Right atrium auricular region (tissue), 2 donors: ENCODE measurements around the gene MIEF2. TPM values are rescaled to one million over a fixed set of nuclear protein-coding genes. Genes with fewer than 3 reads are reported as not detected.

Source experiments
- DNase-seq: peaks from one replicate; pipeline ENCODE4 v3.0.0-alpha.2; 2019; ENCODE audit warnings: low spot score
- H3K27ac ChIP-seq, 2 donors: fragments of 200-600 bp; sonication (generic); 1 replicate in 1 of 2; 2 replicates in 1 of 2; pipeline ENCODE4 v1.5.1; 2016 to 2019
- H3K27me3 ChIP-seq, 2 donors: fragments of 200-600 bp; sonication (generic); one replicate each; pipeline versions ENCODE4 v1.5.1 to v1.6.0; 2017 to 2019
- H3K36me3 ChIP-seq: fragments of 200-600 bp; sonication (generic); one replicate; pipeline ENCODE4 v1.5.1; 2016
- H3K4me1 ChIP-seq, 2 donors: fragments of 200-600 bp; sonication (generic); one replicate each; pipeline versions ENCODE4 v1.5.1 to v1.6.0; 2017 to 2019
- H3K4me3 ChIP-seq, 2 donors: fragments of 200-600 bp; sonication (generic); 1 replicate in 1 of 2; 2 replicates in 1 of 2; pipeline ENCODE4 v1.5.1; 2017 to 2019; ENCODE audit warnings: mild to moderate bottlenecking in 1 of 2, moderate library complexity in 1 of 2
- H3K9me3 ChIP-seq, 2 donors: fragments of 200-600 bp; sonication (generic); one replicate each; pipeline ENCODE4 v1.5.1; 2019
- total RNA-seq, 2 donors: library from RNA; depleted of rRNA; stranded (reverse); fragments of >200 nt; gene quantifications; one replicate each; pipeline ENCODE4 v1.1.0, GENCODE V29; 2016
- TF ChIP-seq, protein P1 (sequence below), 2 donors: fragments of 200-600 bp; sonication (generic); IDR thresholded peaks; one replicate each; pipeline ENCODE4 v1.5.1; 2019; ENCODE audit warnings: antibody characterized with exemption in 2 of 2

Gene MIEF2
- total RNA-seq, 2 donors from 2014 or later: 14.1 to 20.2 TPM

DNA sequence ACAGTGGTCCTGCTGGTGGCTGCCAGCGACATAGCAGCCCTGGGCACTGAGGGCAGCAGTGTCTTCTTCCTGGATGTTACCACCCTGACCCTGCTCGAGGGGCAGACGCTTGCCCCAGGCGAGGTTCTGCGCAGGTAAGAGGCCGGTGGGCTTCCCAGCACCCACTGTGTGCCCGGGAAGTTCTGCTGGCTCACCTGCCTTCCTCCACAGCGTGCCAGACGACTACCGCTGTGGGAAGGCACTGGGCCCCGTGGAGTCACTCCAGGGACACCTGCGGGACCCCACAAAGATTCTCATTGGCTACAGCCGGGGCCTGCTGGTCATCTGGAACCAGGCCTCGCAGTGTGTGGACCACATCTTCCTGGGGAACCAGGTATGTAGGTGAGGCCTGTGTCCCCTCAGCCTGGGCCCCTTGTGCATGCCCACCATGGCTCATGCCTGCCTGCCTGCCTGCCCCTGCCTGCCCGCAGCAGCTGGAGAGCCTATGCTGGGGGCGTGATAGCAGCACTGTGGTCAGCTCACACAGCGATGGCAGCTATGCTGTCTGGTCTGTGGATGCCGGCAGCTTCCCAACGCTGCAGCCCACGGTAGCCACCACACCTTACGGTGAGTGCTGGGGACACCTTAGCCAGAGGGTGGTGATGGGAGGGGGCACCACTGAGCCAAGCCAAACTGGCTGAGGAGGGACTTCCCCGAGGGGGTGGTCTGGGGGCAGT, 26.5 kb upstream of the MIEF2 start:
- Histone ChIP-seq H3K9me3 (no peaks in the 10 kb centered on the region), H3K4me3 (no peak overlapping the region), H3K27ac (no peak overlapping the region), H3K27me3 (no peaks in the 10 kb centered on the region), H3K36me3 (peaks cover 10% of the 10 kb centered on the region), H3K4me1 (peaks cover 0 to 11% of the 10 kb centered on the region in 2 donors)
- TF ChIP-seq, protein P1, sequence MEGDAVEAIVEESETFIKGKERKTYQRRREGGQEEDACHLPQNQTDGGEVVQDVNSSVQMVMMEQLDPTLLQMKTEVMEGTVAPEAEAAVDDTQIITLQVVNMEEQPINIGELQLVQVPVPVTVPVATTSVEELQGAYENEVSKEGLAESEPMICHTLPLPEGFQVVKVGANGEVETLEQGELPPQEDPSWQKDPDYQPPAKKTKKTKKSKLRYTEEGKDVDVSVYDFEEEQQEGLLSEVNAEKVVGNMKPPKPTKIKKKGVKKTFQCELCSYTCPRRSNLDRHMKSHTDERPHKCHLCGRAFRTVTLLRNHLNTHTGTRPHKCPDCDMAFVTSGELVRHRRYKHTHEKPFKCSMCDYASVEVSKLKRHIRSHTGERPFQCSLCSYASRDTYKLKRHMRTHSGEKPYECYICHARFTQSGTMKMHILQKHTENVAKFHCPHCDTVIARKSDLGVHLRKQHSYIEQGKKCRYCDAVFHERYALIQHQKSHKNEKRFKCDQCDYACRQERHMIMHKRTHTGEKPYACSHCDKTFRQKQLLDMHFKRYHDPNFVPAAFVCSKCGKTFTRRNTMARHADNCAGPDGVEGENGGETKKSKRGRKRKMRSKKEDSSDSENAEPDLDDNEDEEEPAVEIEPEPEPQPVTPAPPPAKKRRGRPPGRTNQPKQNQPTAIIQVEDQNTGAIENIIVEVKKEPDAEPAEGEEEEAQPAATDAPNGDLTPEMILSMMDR (IDR thresholded peaks at IDR 0.05): no peak
- no peak for DNase-seq

DNA sequence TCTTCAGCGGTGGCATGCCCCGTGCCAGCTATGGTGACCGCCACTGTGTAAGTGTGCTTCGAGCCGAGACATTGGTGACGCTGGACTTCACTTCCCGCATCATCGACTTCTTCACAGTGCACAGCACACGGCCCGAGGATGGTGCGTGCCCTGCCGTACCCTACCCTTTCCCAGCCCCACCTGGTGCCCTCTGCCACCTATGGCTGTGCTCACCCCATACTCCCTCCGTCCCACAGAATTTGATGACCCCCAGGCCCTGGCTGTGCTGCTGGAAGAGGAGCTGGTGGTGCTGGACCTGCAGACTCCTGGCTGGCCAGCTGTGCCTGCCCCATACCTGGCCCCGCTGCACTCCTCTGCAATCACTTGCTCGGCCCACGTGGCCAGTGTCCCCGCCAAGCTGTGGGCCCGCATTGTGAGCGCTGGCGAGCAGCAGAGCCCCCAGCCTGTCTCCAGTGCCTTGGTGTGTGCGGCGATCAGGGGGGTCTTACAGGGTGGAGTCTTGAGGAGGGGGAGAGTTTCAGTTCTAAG, 25.5 kb upstream of the MIEF2 start:
- peaks cover 10% of the 10 kb centered on the region for H3K36me3 ChIP-seq
- no peaks in the 10 kb centered on the region for H3K9me3 ChIP-seq
- peaks cover 0 to 20% of the 10 kb centered on the region in 2 donors for H3K4me1 ChIP-seq
- TF ChIP-seq, protein P1 (IDR thresholded peaks at IDR 0.05): no peak
- H3K27ac ChIP-seq: no peak overlapping the region
- H3K4me3 ChIP-seq: no peak overlapping the region
- no peaks in the 10 kb centered on the region for H3K27me3 ChIP-seq
- DNase-seq: no peak

DNA sequence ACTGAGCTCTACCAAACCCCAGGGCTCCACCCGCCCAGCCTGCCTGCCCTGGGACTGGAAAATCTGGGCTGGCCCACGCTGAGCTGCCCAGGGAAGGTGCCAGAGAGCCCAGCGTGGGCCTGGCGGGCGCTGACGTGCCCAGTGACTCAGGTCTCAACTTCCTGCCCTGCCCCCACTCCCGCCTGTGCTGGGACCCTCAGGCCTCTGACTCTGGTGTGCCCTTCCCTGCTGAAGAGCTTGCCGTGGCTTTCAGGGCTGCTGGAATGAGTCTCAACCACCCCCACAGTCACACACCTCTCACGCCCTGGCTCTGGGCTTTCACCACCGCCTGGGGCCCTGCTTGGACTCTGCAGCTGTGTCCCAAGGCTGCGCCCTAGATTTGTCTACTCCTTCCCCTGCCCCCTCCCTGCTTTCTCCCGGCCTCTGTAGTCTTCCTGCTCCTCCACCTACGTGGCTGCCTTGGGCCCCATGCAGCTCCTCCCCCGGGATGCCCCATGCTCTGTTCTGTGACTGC, 24.7 kb upstream of the MIEF2 start:
- H3K36me3 ChIP-seq: peaks cover 10% of the 10 kb centered on the region
- peaks cover 0 to 22% of the 10 kb centered on the region in 2 donors for H3K4me1 ChIP-seq
- H3K27me3 ChIP-seq: no peaks in the 10 kb centered on the region
- DNase-seq: no peak
- H3K9me3 ChIP-seq: no peaks in the 10 kb centered on the region
- no peak overlapping the region for H3K4me3 ChIP-seq
- no peak overlapping the region for H3K27ac ChIP-seq
- TF ChIP-seq, protein P1 (IDR thresholded peaks at IDR 0.05): no peak

DNA sequence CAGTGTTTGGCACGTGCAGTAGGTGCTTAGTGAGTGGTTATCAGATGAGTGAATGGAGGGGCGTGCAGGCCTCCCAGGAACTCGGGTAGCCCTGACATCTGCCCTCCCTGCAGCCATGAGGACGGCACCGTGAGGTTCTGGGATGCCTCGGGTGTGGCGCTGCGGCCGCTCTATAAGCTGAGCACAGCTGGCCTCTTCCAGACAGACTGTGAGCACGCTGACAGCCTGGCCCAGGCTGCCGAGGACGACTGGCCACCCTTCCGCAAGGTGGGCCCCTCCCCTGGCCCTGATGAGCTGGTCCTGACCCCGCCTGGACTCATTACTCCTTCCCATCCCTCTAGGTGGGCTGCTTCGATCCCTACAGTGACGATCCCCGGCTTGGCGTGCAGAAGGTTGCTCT, 24.0 kb upstream of the MIEF2 start:
- no peak for DNase-seq
- H3K27me3 ChIP-seq: no peaks in the 10 kb centered on the region
- H3K9me3 ChIP-seq: no peaks in the 10 kb centered on the region
- peaks cover 0 to 22% of the 10 kb centered on the region in 2 donors for H3K4me1 ChIP-seq
- no peak overlapping the region for H3K4me3 ChIP-seq
- H3K36me3 ChIP-seq: peaks cover 10% of the 10 kb centered on the region
- H3K27ac ChIP-seq: no peak overlapping the region
- TF ChIP-seq, protein P1 (IDR thresholded peaks at IDR 0.05): no peak

DNA sequence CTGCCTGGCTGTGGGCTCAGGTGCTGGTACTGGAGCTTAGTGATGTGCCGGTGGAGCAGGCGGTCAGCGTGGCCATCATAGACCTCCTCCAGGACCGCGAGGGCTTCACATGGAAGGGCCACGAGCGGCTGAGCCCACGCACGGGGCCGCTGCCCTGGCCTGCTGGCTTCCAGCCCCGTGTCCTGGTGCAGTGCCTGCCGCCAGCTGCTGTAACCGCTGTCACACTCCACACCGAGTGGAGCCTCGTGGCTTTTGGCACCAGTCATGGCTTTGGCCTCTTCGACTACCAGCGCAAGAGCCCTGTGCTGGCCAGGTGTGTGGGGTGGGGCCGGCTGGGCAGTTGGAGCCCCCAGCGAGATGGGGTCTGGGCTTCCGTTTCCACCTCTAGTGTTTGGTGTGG, 23.0 kb upstream of the MIEF2 start:
- Histone ChIP-seq H3K9me3 (no peaks in the 10 kb centered on the region), H3K4me3 (no peak overlapping the region), H3K4me1 (peaks cover 0 to 22% of the 10 kb centered on the region in 2 donors), H3K27ac (no peak overlapping the region), H3K36me3 (peaks cover 10% of the 10 kb centered on the region), H3K27me3 (no peaks in the 10 kb centered on the region)
- TF ChIP-seq, protein P1 (IDR thresholded peaks at IDR 0.05): no peak
- no peak for DNase-seq
